ENCODE results near the gene CTIF.
"Not testable (repeated sequence)": the region's sequence is repeated elsewhere in the genome, so short reads cannot be mapped to it uniquely, and the experiment has no call there.

CTIF gene

GRCh38 chr18:48806551-48807261 is 267.9 kb downstream of the CTIF start:
- Histone ChIP-seq H3K27ac (ENCODE audit: low read length) (peak overlapping the region; percentile 18), H3K36me3 (ENCODE audit: control insufficient read depth in 2 of 2, insufficient read depth in 2 of 2, low read length in 2 of 2) (peaks cover 8 to 13% of the 10 kb centered on the region in 2 donors), H3K27me3 (ENCODE audit: control insufficient read depth in 1 of 2, insufficient read depth in 2 of 2, low read length in 2 of 2) (no peaks in the 10 kb centered on the region), H3K9me3 (ENCODE audit: control insufficient read depth in 2 of 2, low read length in 2 of 2) (no peaks in the 10 kb centered on the region), H3K4me3 (ENCODE audit: low read length in 2 of 2) (no peak overlapping the region), H3K9ac (ENCODE audit: low read length in 2 of 2) (no peak overlapping the region), H3K4me1 (ENCODE audit: control insufficient read depth, insufficient read depth, low read length) (peaks cover 18% of the 10 kb centered on the region)

- H3K9me3 ChIP-seq (ENCODE audit: control insufficient read depth in 2 of 2, low read length in 2 of 2): no peaks in the 10 kb centered on the region
- H3K9ac ChIP-seq (ENCODE audit: low read length in 2 of 2): no peak overlapping the region
- no peak overlapping the region for H3K27ac ChIP-seq (ENCODE audit: low read length)
- no peaks in the 10 kb centered on the region for H3K27me3 ChIP-seq (ENCODE audit: control insufficient read depth in 1 of 2, insufficient read depth in 2 of 2, low read length in 2 of 2)
- no peak overlapping the region for H3K4me3 ChIP-seq (ENCODE audit: low read length in 2 of 2)
- H3K4me1 ChIP-seq (ENCODE audit: control insufficient read depth, insufficient read depth, low read length): peaks cover 7% of the 10 kb centered on the region
- H3K36me3 ChIP-seq (ENCODE audit: control insufficient read depth in 2 of 2, insufficient read depth in 2 of 2, low read length in 2 of 2): peaks cover 8 to 11% of the 10 kb centered on the region in 2 donors
Observed at GRCh38 chr18:48808476-48808875, 269.6 kb downstream of the CTIF start.

GRCh38 chr18:48809365-48809764 is 270.5 kb downstream of the CTIF start:
- peaks cover 11% of the 10 kb centered on the region for H3K4me1 ChIP-seq (ENCODE audit: control insufficient read depth, insufficient read depth, low read length)
- no peak overlapping the region for H3K27ac ChIP-seq (ENCODE audit: low read length)
- no peak overlapping the region for H3K9ac ChIP-seq (ENCODE audit: low read length in 2 of 2)
- no peak overlapping the region for H3K4me3 ChIP-seq (ENCODE audit: low read length in 2 of 2)
- H3K9me3 ChIP-seq (ENCODE audit: control insufficient read depth in 2 of 2, low read length in 2 of 2): no peaks in the 10 kb centered on the region
- no peaks in the 10 kb centered on the region for H3K27me3 ChIP-seq (ENCODE audit: control insufficient read depth in 1 of 2, insufficient read depth in 2 of 2, low read length in 2 of 2)
- H3K36me3 ChIP-seq (ENCODE audit: control insufficient read depth in 2 of 2, insufficient read depth in 2 of 2, low read length in 2 of 2): peaks cover 3 to 4% of the 10 kb centered on the region in 2 donors

- Histone ChIP-seq H3K4me3 (ENCODE audit: low read length in 2 of 2) (no peak overlapping the region), H3K27ac (ENCODE audit: low read length) (no peak overlapping the region), H3K36me3 (ENCODE audit: control insufficient read depth in 2 of 2, insufficient read depth in 2 of 2, low read length in 2 of 2) (peaks cover 0 to 2% of the 10 kb centered on the region in 2 donors), H3K27me3 (ENCODE audit: control insufficient read depth in 1 of 2, insufficient read depth in 2 of 2, low read length in 2 of 2) (no peaks in the 10 kb centered on the region), H3K9ac (ENCODE audit: low read length in 2 of 2) (no peak overlapping the region), H3K9me3 (ENCODE audit: control insufficient read depth in 2 of 2, low read length in 2 of 2) (no peaks in the 10 kb centered on the region), H3K4me1 (ENCODE audit: control insufficient read depth, insufficient read depth, low read length) (peaks cover 9% of the 10 kb centered on the region)
Observed at GRCh38 chr18:48810805-48811204, 272.0 kb downstream of the CTIF start.

- Histone ChIP-seq H3K36me3 (ENCODE audit: control insufficient read depth in 2 of 2, insufficient read depth in 2 of 2, low read length in 2 of 2) (peaks cover 0 to 5% of the 10 kb centered on the region in 2 donors), H3K4me1 (ENCODE audit: control insufficient read depth, insufficient read depth, low read length) (peaks cover 7% of the 10 kb centered on the region)
Observed at GRCh38 chr18:48811401-48811800, 272.6 kb downstream of the CTIF start.

GRCh38 chr18:48811977-48812451 is 273.2 kb downstream of the CTIF start:
- H3K9ac ChIP-seq (ENCODE audit: low read length in 2 of 2); H3K4me1 ChIP-seq (ENCODE audit: control insufficient read depth, insufficient read depth, low read length); H3K9me3 ChIP-seq (ENCODE audit: control insufficient read depth in 2 of 2, low read length in 2 of 2); H3K4me3 ChIP-seq (ENCODE audit: low read length in 2 of 2); H3K27ac ChIP-seq (ENCODE audit: low read length); H3K36me3 ChIP-seq (ENCODE audit: control insufficient read depth in 2 of 2, insufficient read depth in 2 of 2, low read length in 2 of 2); H3K27me3 ChIP-seq (ENCODE audit: control insufficient read depth in 1 of 2, insufficient read depth in 2 of 2, low read length in 2 of 2): not testable (repeated sequence)

More at GRCh38 chr18:48811401-48811800, 272.6 kb downstream of the CTIF start:
- Histone ChIP-seq H3K4me3 (ENCODE audit: low read length in 2 of 2) (no peak overlapping the region), H3K9me3 (ENCODE audit: control insufficient read depth in 2 of 2, low read length in 2 of 2) (no peaks in the 10 kb centered on the region), H3K27me3 (ENCODE audit: control insufficient read depth in 1 of 2, insufficient read depth in 2 of 2, low read length in 2 of 2) (no peaks in the 10 kb centered on the region), H3K9ac (ENCODE audit: low read length in 2 of 2) (no peak overlapping the region), H3K27ac (ENCODE audit: low read length) (no peak overlapping the region)

GRCh38 chr18:48813321-48813720 is 274.5 kb downstream of the CTIF start:
- H3K9ac ChIP-seq (ENCODE audit: low read length in 2 of 2): no peak overlapping the region
- H3K27ac ChIP-seq (ENCODE audit: low read length): no peak overlapping the region

GRCh38 chr18:48813833-48814489 is 275.1 kb downstream of the CTIF start:
- H3K36me3 ChIP-seq (ENCODE audit: control insufficient read depth in 2 of 2, insufficient read depth in 2 of 2, low read length in 2 of 2): peaks cover 2 to 13% of the 10 kb centered on the region in 2 donors
- no peak overlapping the region for H3K27ac ChIP-seq (ENCODE audit: low read length)
- no peaks in the 10 kb centered on the region for H3K9me3 ChIP-seq (ENCODE audit: control insufficient read depth in 2 of 2, low read length in 2 of 2)
- peaks cover 3% of the 10 kb centered on the region for H3K4me1 ChIP-seq (ENCODE audit: control insufficient read depth, insufficient read depth, low read length)
- H3K9ac ChIP-seq (ENCODE audit: low read length in 2 of 2): no peak overlapping the region
- H3K27me3 ChIP-seq (ENCODE audit: control insufficient read depth in 1 of 2, insufficient read depth in 2 of 2, low read length in 2 of 2): no peaks in the 10 kb centered on the region
- H3K4me3 ChIP-seq (ENCODE audit: low read length in 2 of 2): no peak overlapping the region

More at GRCh38 chr18:48813321-48813720, 274.5 kb downstream of the CTIF start:
- no peaks in the 10 kb centered on the region for H3K9me3 ChIP-seq (ENCODE audit: control insufficient read depth in 2 of 2, low read length in 2 of 2)
- H3K36me3 ChIP-seq (ENCODE audit: control insufficient read depth in 2 of 2, insufficient read depth in 2 of 2, low read length in 2 of 2): peaks cover 0 to 13% of the 10 kb centered on the region in 2 donors
- no peak overlapping the region for H3K4me3 ChIP-seq (ENCODE audit: low read length in 2 of 2)
- peaks cover 3% of the 10 kb centered on the region for H3K4me1 ChIP-seq (ENCODE audit: control insufficient read depth, insufficient read depth, low read length)
- no peaks in the 10 kb centered on the region for H3K27me3 ChIP-seq (ENCODE audit: control insufficient read depth in 1 of 2, insufficient read depth in 2 of 2, low read length in 2 of 2)

- Histone ChIP-seq H3K9me3 (ENCODE audit: control insufficient read depth in 2 of 2, low read length in 2 of 2) (no peaks in the 10 kb centered on the region), H3K36me3 (ENCODE audit: control insufficient read depth in 2 of 2, insufficient read depth in 2 of 2, low read length in 2 of 2) (peaks cover 8 to 18% of the 10 kb centered on the region in 2 donors), H3K4me1 (ENCODE audit: control insufficient read depth, insufficient read depth, low read length) (peaks cover 3% of the 10 kb centered on the region), H3K9ac (ENCODE audit: low read length in 2 of 2) (no peak overlapping the region), H3K27me3 (ENCODE audit: control insufficient read depth in 1 of 2, insufficient read depth in 2 of 2, low read length in 2 of 2) (no peaks in the 10 kb centered on the region), H3K27ac (ENCODE audit: low read length) (no peak overlapping the region), H3K4me3 (ENCODE audit: low read length in 2 of 2) (no peak overlapping the region)
Observed at GRCh38 chr18:48814490-48815178, 275.8 kb downstream of the CTIF start.

- Histone ChIP-seq H3K9me3 (ENCODE audit: control insufficient read depth in 2 of 2, low read length in 2 of 2) (no peaks in the 10 kb centered on the region), H3K4me1 (ENCODE audit: control insufficient read depth, insufficient read depth, low read length) (peaks cover 3% of the 10 kb centered on the region), H3K27me3 (ENCODE audit: control insufficient read depth in 1 of 2, insufficient read depth in 2 of 2, low read length in 2 of 2) (no peaks in the 10 kb centered on the region), H3K9ac (ENCODE audit: low read length in 2 of 2) (no peak overlapping the region), H3K27ac (ENCODE audit: low read length) (no peak overlapping the region), H3K4me3 (ENCODE audit: low read length in 2 of 2) (no peak overlapping the region), H3K36me3 (ENCODE audit: control insufficient read depth in 2 of 2, insufficient read depth in 2 of 2, low read length in 2 of 2) (peaks cover 10 to 21% of the 10 kb centered on the region in 2 donors)
Observed at GRCh38 chr18:48815179-48815515, 276.3 kb downstream of the CTIF start.

Measured in stomach smooth muscle (tissue), 2 donors.